HG02970 (cell line): Measurements from ENCODE around the gene ATG2B.
"Not testable (repeated sequence)": the region's sequence is repeated elsewhere in the genome, so short reads cannot be mapped to it uniquely, and the experiment has no call there.

Experiments
- ATAC-seq: cut with Tn5 transposase; IDR thresholded peaks from one replicate; pipeline ENCODE4 v1.9.1; 2021; ENCODE audit warnings: mild to moderate bottlenecking, moderate library complexity, moderate number of reproducible peaks; ENCODE audit not compliant: unreplicated experiment, low FRiP score

Gene ATG2B

GRCh38 chr14:96376093-96376492 is 13.0 kb upstream of the ATG2B start:
- ATAC-seq = no peak

- no peak for ATAC-seq
These were observed 10.4 kb upstream of the ATG2B start for GRCh38 chr14:96373538-96373937.

GRCh38 chr14:96370528-96370927 is 7.4 kb upstream of the ATG2B start:
- ATAC-seq = no peak

GRCh38 chr14:96368534-96368933 is 5.4 kb upstream of the ATG2B start:
- ATAC-seq = no peak

GRCh38 chr14:96364962-96365361 is 1.8 kb upstream of the ATG2B start:
- no peak for ATAC-seq

- peak; percentile 22 for ATAC-seq
These were observed 703 bp upstream of the ATG2B start for GRCh38 chr14:96363751-96364336.

- ATAC-seq = peak; percentile 19
These were observed 823 bp downstream of the ATG2B start for GRCh38 chr14:96362071-96362964.

- no peak for ATAC-seq
These were observed 3.2 kb downstream of the ATG2B start for GRCh38 chr14:96359959-96360358.

GRCh38 chr14:96357216-96357615 is 5.9 kb downstream of the ATG2B start:
- ATAC-seq = no peak

GRCh38 chr14:96354246-96354645 is 8.9 kb downstream of the ATG2B start:
- ATAC-seq = no peak

GRCh38 chr14:96352708-96353107 is 10.4 kb downstream of the ATG2B start:
- no peak for ATAC-seq

GRCh38 chr14:96351986-96352385 is 11.2 kb downstream of the ATG2B start:
- no peak for ATAC-seq

- no peak for ATAC-seq
These were observed 13.7 kb downstream of the ATG2B start for GRCh38 chr14:96349286-96350075.

GRCh38 chr14:96347957-96348356 is 15.2 kb downstream of the ATG2B start:
- not testable (repeated sequence) for ATAC-seq

GRCh38 chr14:96345669-96346068 is 17.5 kb downstream of the ATG2B start:
- no peak for ATAC-seq

GRCh38 chr14:96341323-96341722 is 21.8 kb downstream of the ATG2B start:
- ATAC-seq = no peak

GRCh38 chr14:96338551-96338950 is 24.6 kb downstream of the ATG2B start:
- no peak for ATAC-seq

- ATAC-seq = no peak
These were observed 38.9 kb downstream of the ATG2B start for GRCh38 chr14:96324219-96324618.

GRCh38 chr14:96320605-96321004 is 42.5 kb downstream of the ATG2B start:
- no peak for ATAC-seq

- ATAC-seq = no peak
These were observed 44.3 kb downstream of the ATG2B start for GRCh38 chr14:96318836-96319235.

GRCh38 chr14:96316087-96316486 is 47.1 kb downstream of the ATG2B start:
- ATAC-seq = no peak
